NCI-H2171 treated with DMSO at 0.1 percent for 48 hours (cell line): ENCODE measurements around the gene PRXL2C.
"Not testable (repeated sequence)": the region's sequence is repeated elsewhere in the genome, so short reads cannot be mapped to it uniquely, and the experiment has no call there.

Source experiments
- DNase-seq: peaks from one replicate; lab custom pipeline; 2025; lab: John Stamatoyannopoulos, UW

Gene PRXL2C

DNA sequence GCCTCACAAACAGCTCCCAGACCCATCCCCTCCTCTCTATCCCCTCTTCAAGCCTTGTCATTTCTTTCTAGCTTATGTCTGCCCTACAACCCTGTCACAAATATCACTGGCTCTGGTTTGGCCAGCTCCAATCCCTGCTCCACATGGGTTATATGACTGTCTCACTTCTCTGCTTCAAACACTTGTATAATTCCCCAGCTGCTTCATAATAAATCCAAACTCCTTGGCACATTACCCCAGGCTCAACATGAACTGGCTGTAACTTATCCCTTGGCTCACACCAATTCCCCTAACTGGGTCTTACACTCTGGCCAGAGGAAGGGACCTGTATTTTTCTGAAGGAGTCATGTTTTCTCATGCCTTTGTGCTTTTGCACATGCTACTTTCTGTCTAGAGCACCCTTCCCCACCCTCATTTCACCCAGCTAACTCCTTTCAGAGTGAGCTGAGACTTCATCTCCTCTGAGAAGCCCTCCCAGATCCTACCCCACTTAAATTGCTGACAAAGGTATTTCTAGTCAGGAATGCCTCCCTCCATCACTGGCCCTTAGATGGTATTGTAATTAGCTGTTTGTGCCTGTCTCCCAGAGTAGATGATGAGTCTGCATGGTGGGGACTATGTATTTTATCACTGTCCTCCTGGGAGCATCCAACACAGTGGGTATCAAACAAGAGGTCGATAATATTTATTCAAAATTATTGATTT lies 5.3 kb downstream of the PRXL2C start:
- no peak for DNase-seq

DNA sequence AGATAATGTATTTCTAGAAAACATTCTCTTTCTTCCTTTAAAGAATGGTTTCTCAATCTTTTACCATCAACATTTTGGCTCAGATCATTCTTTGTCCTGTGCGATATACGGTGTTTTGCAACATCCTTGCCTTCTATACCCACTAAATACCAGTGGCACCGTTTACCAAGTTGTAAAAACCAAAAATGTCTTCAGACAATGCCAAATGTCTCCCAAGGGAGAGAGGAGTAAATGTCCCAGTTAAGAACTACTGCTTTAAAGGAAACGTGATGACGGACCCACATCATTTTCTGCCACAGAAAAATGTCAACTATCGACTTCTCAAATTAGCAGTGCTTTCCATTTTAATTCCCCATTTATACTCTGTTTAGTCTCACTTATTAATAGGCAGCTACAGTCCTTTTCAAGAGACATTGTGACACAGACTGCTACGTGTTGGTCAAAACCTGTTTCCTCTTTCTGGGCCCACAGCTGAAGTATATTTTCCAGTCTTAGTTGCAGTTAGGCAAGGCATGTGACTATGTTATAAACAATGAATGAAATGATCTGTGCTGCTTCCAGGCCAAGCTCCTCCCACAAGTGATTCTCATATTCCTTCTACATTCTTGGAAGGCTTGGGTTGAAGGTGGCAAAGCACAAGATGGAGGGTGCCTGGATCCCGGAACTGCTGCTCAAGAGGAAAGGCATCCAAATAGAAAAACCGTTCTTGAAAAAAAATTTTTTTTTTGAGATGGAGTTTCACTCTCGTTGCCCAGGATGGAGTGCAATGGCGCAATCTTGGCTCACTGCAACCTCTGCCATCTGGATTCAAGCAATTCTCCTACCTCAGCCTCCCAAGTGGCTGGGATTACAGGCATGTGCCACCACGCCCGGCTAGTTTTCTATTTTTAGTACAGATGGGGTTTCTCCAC lies 8.8 kb downstream of the PRXL2C start:
- peak; percentile 81 for DNase-seq

DNA sequence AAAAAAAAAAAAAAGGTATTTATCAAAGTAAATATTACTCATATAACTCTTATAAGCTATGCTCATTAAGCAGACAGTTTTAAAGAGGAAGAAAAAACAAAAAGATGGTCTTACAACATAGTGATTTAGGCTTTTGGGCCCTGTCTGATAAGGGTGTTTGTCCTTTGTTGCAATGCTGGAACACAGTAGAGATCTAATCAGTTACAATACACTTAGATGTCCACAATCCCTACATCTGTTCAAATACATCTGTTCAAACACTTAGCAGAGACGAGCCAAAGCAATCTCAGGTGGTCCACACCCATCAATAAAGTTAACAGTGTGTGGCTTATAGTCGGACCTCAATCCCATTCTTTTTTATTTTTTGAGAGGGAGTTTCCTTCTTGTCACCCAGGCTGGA lies 11.0 kb downstream of the PRXL2C start:
- DNase-seq = peak; percentile 4

DNA sequence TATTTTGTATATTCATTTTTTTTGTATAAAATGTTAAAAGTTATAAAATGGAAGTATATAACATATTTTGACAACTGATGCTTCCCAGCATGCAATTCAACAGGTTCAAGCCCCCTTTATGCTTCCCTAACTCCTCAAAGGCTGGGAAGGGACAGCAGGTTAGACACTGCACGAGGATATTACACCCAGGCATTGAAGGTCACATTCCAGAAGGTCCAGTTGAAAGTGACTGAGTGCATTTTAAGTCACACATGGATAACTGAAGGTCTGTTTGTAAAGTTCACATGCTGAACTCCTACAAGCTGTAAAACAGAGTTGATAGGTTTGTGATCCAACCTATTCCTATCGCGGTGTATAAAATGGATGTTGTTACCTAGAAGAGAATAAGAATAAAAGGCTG lies 13.6 kb downstream of the PRXL2C start:
- no peak for DNase-seq

DNA sequence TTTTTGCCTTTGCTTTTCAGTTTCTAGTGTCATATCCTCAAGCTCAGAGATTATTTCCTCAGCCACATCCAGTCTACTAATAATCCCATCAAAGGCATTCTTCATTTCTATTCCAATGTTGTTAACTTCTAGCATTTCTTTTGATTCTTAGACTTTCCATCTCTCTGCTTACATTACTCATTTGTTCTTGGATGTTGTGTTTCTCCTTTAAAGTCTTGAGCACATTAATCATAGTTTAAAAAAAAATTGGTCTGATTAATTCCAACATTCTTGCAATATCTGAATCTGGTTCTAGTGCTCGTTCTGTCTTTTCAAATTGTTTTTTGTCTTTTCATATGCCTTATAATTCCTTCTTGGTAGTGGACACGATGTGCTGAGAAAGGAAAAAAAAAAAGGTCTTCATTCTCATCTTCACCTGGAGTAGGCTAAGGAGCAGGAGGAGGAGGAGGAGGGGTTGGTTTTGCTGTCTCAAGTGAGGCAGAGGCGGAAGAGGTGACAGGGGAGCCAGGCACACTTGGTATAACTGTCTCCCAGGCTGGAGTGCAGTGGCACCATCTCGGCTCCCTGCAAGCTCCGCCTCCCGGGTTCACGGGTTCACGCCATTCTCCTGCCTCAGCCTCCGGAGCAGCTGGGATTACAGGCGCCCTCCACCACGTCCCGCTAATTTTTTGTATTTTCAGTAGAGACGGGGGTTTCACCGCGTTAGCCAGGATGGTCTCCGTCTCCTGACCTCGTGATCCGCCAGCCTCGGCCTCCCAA lies 16.3 kb downstream of the PRXL2C start:
- no peak for DNase-seq

DNA sequence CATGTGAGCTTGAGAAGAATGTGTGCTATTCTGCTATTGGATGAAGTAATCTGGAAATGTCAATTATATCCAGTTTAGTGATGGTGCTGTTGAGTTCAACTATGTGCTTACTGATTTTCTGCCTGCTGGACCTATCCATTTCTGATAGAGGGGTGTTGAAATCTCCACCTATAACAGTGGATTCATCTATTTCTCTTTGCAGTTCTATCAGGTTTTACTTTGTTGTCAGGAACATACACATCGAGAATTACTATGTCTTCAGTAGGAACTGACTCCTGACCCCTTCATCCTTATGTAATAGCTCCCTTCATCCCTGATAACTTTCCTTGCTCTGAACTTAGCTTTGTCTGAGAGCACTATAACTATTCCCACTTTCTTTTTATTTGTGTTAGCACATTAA lies 18.7 kb downstream of the PRXL2C start:
- DNase-seq = no peak

DNA sequence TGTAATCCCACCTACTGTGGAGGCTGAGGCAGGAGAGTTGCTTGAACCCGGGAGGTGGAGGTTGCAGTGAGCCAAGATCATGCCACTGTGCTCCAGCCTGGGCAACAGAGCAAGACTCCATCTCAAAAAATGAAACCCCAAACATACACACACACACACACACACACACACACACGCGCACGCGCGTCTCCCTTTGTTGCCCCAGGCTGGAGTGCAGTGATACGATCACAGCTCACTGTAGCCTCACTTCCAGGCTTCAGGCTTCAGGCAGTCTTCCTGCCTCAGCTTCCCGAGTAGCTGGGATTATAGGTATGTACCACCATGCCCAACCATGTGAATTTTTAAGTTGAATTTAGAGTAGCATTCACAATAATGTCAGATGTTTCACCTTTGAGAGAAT lies 21.5 kb downstream of the PRXL2C start:
- not testable (repeated sequence) for DNase-seq

DNA sequence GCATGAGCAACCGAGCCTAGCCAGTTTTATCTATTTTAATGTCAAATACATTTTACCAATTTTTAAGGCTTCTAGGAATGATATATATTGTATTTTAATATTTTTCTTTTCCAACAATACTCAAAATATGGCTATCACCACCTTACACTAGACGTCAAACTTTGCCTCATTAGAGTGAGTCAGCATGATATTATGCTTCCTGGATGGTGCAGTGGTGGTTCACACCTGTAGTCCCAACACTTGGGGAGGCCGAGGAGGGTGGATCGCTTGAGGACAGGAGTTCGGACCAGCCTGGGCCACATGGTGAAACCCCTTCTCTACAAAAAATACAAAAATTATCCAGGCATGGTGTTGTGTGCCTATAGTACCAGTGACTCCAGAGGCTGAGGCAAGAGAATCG lies 28.2 kb downstream of the PRXL2C start:
- no peak for DNase-seq

DNA sequence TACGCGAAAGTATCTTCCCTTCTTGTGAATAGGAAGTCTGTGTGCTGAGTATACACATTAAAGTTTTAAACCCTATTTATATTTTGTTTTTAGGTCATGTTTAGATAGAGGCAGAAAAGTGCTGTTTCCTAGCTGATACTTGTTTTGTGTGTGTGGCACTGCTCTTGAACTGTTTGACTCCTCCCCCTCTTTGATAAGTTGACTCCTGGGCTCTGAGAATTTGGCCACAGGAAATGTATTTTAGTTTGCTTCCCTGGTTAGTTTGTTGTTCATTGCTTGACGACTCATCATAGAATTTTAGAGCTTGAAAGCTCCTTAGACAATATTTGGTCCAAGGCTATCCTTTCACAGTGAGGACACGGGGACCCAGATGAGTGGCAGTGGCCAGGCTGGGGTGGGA lies 33.5 kb downstream of the PRXL2C start:
- no peak for DNase-seq

DNA sequence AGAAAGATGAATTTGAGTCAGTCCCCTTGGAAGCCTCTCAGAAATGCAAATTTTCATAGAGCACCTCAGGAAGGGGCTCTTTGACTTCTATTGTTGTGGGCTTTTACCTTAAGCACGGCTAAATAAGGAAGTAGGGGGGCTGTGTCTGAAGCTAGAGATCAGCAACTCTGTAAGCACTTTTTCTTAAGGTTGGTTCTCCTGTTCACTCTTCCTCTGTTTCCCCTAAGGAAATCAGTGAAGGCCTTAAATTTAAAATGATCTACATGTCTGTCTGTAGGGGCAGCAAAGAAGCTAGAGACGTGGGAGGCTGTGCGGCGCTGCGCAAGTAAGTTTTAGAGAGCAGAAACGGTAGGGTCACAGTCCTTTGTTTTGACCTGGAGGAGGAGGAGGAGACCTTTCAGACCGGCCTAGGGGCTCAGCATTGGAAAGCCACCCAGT lies 34.3 kb downstream of the PRXL2C start:
- DNase-seq = no peak

DNA sequence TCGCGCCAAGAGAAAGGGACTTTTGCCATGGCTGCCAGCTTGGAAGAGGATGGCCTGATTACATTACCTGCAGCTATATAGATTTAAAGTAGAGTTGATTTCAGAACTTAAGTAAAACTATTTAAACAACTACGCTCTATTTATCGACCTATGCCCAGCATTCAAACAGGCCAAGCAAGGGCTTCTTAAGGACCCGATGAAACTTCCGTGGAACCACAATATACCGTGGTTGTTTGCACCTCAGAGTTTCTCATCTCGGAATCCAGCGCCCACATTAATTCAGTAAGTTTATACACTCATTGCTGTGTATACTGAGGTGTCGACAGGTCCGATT lies 35.0 kb downstream of the PRXL2C start:
- DNase-seq = no peak

DNA sequence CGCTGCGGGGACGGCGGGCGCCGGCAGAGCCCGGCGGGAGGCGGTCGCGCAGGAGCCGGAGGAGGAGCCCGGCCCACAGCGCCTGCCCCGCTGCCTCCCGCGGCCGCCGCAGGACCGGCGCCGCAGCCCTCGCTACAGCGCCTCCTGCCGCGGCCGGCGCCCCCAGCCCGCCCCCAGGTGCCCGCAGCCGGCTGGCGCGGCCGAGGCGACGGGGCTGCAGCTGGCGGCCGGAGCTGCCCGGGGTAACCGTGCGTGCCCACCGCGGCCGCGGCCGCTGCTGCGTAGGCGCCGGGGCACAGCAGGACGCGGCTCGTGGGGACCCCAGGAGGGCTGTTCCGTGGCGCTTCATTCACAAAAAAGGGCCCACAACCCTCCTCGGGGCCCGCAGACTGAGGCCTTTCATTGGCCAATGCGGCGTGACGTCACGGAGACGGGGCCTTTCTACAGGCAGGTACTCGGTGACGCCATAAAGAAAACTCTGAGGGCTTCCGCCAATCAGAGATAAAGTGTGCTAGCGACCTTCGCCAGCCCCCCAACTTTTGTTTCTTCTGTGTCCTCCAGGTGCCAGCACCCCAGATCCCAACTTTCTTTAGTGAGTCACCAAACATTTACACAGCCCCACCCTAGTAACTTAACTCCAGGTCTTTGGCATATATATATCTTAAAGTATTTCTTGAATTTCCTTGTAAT lies 35.5 kb downstream of the PRXL2C start, which contains the start of gene CDC14B:
CDC14B (minus strand) TSS at position 353 of the 690 bp plus-strand sequence. CDS start 465 bp downstream, outside the sequence.
- DNase-seq = peak; percentile 93

DNA sequence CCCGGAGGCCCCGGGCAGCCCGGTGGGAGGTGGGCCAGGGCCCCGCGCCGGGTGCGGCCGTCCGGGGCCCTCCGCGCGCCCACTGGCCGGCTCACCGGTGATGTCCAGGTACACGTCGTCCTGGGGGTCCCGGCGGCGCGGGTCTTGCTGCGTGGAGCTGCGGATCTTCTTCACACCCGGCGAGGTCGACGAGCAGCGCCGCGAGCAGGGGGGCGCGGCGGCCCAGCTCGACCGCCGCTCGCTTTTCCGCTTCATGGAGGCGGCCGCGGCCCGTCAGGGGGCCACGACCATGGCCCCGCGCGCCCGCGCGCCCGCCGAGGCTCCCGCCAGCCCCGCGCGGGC lies 36.0 kb downstream of the PRXL2C start:
- DNase-seq = no peak

DNA sequence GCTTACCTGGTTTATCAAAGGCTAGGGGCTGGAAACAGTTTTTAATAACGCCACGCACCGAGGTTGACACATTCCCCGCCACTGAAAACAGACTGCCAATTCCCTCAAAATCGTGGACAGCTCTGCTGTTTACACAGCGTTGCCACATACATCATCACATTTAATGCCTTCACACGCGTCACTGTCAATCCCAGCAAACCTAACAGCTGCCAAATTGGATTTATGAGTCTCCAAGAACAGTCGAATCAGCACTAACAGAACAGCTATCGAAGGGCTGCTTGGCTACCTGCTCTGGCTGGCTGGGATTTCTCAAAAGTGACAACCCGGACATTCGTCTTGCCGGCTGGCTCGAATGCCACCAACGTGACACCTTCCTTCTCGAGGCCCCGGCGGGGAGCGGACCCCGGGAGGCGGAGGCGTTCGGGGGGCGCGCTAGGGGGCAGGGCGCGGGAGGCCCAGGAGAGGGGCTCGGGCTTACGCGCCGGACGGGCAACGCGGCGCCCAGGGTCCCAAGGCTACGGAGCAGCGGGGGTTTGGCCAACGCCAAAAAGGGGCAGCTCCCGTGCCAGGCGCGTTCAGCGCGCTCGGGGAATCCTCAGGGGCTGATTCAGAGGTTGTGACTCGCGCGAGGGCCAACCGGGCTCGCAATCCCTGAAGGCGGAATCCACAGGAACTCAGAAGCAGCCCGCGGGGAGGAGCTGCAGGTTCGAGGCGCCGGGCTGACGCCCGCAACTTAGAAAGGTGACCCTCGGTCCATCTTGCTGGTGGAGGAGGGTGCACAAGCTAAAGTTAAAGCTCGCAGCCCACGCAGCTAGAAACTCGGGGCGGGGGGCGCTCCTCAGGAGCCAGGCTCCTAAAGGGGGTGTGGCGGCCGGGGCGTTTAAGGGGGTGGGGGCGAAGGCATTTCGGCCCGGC lies 36.7 kb downstream of the PRXL2C start:
- peak; percentile 25 for DNase-seq

DNA sequence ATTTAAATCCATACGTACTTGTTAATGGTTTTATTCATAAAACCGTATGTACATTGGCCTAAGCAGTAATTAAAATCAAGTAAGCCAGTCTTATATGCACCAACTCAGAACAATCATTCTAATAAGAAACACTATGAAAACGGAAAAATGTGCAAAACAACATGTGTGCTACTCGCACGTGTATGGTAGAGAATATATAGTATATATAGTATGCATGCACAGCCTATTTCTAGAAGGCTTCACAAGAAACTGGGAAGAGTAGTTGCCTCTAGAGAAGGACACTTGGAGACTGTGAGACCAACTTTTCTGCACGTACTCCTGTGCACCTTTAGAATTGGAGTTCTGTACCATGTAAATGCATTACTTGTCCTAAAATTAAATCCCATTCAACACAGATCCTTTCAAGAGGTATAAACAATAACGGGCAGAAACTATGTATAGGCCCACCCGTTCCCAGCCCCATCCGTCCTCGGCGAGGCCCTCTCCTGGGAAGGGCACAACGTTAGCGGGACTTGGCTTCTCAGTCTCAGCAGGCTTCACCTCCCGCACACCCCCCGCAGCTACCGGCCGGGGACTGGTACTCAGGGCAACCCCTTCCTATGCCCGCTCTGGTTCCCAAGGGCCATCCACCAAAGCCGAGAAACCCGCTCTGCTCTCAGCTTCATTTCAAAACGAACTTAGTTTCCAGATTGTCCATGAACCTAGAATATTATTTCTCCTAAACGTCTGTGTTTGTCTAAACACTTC lies 37.5 kb downstream of the PRXL2C start:
- DNase-seq = no peak

DNA sequence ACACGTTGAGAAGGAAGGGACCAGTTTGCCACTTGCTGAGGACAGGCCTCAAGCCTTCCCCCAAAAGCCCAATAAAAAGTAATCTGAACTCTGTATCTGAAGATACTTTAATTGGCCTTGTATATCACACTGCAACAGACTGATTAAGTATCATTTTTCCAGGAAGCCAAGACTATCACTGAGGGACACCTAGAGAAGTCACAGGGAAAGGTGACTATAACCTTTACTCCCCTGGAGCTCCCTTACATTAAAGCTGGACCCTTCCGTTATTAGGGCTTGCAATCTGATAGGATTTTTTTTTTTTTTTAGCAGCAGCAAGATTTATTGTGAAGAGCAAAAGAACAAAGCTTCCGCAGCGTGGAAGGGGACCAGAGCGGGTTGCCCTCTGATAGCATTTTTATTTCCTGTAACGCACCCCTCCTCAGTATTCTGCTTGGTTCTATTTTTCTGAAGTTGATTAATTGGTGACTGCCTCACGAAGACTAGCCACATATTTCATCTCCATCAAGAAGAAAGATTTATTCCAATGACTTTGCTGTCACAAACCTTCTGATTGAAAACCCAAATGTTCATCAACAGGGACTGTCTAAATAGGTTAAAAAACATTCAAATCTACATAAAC lies 38.2 kb downstream of the PRXL2C start:
- no peak for DNase-seq

DNA sequence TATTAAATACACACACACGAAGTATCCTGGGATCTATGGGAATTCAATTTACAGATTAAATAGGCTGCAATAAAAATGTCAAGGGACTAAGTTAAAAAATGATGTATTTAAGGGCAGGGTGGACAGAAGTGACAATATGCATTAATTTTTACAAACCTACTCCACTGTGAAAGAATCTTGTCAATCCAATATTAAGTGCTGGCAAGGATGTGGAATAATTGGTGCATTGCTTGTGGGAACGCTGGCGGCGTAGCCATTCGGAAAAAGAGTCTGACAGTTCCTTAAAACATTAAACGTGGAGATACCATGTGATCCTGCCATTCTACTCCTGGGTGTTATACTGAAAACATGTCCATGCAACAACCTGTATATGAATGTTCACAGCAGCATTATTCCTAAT lies 39.7 kb downstream of the PRXL2C start:
- no peak for DNase-seq

DNA sequence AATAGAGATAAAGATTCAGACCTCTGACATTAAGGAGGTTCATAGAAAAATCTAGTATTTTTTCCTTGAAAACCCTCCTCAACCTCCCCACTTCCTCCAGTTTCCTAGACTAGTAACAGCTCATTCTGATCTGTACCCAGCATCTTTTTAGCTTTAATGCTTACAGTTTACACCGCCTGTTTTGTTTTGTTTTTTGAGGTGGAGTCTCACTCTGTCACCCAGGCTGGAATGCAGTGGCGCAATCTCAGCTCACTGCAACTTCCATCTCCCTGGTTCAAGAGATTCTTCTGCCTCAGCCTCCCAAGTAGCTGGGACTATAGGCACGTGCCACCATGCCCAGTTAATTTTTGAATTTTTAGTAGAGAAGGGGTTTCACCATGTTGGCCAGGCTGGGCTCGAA lies 40.5 kb downstream of the PRXL2C start:
- not testable (repeated sequence) for DNase-seq

DNA sequence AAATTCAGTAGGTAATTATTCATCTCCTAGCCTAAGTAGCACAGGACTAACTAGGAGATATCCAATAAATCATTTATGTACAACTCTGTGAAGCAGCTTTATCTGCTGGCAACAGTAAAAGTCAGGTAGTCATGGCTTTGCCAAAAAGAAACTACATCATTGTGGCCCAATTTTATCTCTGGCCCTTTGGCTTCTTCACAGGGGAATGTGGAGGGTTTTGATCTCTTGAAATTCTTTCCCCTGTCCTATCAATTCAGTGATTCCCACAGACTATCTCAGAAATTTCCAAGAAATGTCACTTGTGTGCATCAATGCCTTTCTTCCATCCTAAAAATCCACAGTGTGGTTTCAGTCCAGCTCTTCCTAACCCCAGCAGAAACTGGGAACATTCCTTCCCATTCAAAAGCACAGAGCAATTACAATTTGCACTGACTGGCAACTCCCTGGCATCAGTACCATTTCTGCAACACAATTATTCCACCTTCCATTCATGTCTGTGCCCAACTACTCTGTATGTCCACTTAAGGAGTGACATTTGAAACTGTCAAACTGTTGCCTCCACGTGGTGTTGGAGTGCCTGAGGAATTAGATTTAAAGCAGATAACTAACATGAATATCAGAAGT lies 42.0 kb downstream of the PRXL2C start:
- peak; percentile 4 for DNase-seq
